Retinal pigment epithelial cell (primary cell): ENCODE results near the gene MEF2C.
A peak's percentile ranks its signal among the peaks of the same experiment; 100 is the strongest.

Source experiments
- DNase-seq: peaks from one replicate; pipeline ENCODE4 v3.0.0-alpha.2; 2010; ENCODE audit warnings: low read depth
- H3K4me3 ChIP-seq: 2 replicates; pipeline ENCODE4 v1.5.1; 2011; ENCODE audit warnings: mild to moderate bottlenecking, low read length, control low read depth, moderate library complexity
- TF ChIP-seq, protein P1 (sequence below): conservative IDR thresholded peaks from 2 replicates; pipeline ENCODE4 v1.5.1; 2011; ENCODE audit warnings: low read depth, low read length, control low read depth, inconsistent platforms

Gene MEF2C

DNA sequence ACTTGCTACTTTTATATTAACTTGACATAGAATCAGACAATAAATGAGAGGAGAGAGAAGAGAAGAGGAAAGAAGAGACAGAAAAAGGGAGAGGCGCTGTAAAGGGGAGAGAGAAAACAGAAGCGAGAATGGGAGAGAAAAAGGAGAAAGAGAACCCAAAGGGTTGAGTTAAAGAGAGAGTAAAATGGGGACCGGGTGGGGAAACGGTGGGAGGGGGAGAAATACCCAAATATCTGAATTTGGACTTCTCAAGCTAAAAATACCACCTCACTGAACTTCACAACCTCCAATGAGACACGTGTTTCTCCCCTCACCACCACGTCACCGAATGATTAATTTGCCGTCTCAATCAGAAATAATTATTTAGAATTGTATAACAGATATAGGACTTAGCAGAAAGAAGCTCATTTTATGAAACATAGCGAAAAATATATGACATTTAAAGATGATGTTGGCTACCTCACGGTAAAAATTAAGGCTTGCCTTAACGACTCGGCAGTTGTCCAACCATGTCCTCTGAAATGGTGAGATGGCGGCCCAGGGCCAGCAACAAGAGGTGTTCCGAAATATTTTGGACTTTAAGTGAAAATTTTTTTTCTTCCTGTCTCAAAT lies 204.1 kb downstream of the MEF2C start:
- H3K4me3 ChIP-seq, result no peak overlapping the region
- TF ChIP-seq, protein P1, sequence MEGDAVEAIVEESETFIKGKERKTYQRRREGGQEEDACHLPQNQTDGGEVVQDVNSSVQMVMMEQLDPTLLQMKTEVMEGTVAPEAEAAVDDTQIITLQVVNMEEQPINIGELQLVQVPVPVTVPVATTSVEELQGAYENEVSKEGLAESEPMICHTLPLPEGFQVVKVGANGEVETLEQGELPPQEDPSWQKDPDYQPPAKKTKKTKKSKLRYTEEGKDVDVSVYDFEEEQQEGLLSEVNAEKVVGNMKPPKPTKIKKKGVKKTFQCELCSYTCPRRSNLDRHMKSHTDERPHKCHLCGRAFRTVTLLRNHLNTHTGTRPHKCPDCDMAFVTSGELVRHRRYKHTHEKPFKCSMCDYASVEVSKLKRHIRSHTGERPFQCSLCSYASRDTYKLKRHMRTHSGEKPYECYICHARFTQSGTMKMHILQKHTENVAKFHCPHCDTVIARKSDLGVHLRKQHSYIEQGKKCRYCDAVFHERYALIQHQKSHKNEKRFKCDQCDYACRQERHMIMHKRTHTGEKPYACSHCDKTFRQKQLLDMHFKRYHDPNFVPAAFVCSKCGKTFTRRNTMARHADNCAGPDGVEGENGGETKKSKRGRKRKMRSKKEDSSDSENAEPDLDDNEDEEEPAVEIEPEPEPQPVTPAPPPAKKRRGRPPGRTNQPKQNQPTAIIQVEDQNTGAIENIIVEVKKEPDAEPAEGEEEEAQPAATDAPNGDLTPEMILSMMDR, result no peak
- DNase-seq, result no peak

- DNase-seq, result no peak
- no peak overlapping the region for H3K4me3 ChIP-seq
- TF ChIP-seq, protein P1, result no peak
Measured at GRCh38 chr5:88677943-88678769, 204.8 kb downstream of the MEF2C start.

DNA sequence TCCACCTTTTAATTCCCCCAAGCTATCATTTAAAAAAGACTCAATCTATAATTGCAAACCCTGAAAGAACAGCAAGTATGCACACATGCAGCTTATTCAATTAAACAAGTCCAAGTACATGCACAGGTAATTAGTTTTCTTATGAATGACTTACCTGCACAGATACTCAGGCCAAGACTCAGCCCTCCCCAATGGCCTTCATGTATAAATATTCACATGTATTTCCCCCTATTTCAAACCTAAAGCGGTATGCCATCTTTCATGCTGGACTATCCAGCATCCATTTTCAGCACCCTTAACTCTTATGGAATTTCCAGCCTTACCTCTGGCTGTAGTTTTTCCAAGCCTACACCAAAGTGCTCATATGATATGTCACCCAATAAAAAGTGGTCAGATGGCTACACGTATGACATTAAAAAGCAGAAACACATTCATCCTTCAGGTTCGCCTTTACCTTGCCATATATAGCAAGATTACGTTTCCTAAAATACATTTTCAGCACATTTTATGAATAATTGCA lies 205.5 kb downstream of the MEF2C start:
- TF ChIP-seq, protein P1, result no peak
- no peak overlapping the region for H3K4me3 ChIP-seq
- no peak for DNase-seq

GRCh38 chr5:88676637-88677375 lies 206.2 kb downstream of the MEF2C start:
- no peak for DNase-seq
- no peak overlapping the region for H3K4me3 ChIP-seq
- TF ChIP-seq, protein P1, result no peak

GRCh38 chr5:88675708-88676636 lies 207.0 kb downstream of the MEF2C start:
- TF ChIP-seq, protein P1, result no peak
- DNase-seq, result no peak
- peak overlapping the region; percentile 39 for H3K4me3 ChIP-seq

DNA sequence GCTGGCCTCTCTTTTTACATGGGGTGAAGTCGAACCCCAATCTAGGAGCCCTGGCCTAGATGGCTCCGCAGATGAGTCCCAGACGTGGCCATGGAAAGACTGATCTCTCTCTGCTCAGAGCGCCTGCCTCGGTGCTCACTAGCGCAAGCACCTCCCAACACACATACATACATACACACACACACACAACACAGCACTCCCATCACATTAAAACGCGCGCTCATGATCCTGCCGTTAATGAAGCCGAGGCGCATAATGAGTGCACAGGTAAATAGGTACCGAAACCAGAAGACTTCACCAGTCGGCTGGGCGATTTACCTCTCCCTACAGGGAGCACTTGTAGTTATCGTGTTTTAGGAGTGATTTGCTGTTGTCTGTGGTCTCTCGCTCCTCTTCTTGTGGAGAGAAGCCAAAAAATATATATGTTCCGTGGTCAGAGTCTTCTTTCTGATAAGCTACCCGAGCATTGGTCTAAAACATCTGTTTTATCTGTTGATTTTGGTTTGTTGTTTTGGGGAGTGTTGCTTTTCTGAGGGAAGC lies 207.7 kb downstream of the MEF2C start:
- TF ChIP-seq, protein P1, result no peak
- no peak for DNase-seq
- peak overlapping the region; percentile 39 for H3K4me3 ChIP-seq
